Erythroblast (primary cell): ENCODE results near the gene ECEL1.
"Not testable (repeated sequence)": the region's sequence is repeated elsewhere in the genome, so short reads cannot be mapped to it uniquely, and the experiment has no call there.

Experiments
- GATA1 ChIP-seq: IDR thresholded peaks from 2 replicates; pipeline ENCODE4 v1.6.1; 2011; ENCODE audit warnings: low read depth, mild to moderate bottlenecking, control low read depth, low read length, moderate library complexity
- POLR2A ChIP-seq: IDR thresholded peaks from 2 replicates; pipeline ENCODE4 v1.6.1; 2011; ENCODE audit warnings: mild to moderate bottlenecking, low read length

DNA sequence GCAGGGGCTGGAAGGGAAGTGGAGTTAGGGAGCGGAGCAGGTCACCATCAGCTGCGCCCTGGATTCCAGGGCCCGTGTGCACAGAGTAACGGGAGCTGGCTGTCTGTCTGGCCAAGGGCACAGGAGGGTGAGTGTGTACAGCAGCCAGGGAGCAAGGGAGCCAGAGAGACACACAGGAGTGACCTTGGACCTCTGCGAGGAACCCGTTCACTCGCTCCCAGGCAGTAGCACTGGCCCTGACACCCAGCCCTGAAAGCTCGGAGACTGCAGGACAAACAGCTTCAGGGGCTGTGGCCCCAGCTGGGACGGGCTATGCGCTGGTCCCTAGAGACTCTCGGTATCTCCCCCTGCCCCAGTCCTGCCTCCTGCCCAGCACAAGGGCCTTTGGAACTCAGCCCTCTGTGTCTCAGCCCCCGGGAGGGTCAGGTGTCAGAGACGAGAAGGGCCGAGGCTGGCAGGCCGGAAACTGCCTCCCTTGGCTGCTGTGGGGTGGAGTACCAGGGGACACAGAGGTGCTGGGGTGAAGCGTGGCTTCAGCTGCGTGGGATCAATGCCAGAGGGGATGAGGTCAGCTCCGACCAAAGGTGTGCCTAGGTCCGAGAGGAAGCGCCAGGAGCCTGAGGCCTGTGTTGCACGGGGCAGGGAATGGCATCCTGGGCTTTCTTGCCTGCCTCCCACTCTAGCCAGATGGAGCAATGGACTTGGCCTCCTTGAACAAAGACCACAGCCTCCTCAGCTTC, 43.8 kb downstream of the ECEL1 start:
- TF ChIP-seq POLR2A, GATA1: not testable (repeated sequence)
